ENCODE results near the gene TMEM114.

DNA sequence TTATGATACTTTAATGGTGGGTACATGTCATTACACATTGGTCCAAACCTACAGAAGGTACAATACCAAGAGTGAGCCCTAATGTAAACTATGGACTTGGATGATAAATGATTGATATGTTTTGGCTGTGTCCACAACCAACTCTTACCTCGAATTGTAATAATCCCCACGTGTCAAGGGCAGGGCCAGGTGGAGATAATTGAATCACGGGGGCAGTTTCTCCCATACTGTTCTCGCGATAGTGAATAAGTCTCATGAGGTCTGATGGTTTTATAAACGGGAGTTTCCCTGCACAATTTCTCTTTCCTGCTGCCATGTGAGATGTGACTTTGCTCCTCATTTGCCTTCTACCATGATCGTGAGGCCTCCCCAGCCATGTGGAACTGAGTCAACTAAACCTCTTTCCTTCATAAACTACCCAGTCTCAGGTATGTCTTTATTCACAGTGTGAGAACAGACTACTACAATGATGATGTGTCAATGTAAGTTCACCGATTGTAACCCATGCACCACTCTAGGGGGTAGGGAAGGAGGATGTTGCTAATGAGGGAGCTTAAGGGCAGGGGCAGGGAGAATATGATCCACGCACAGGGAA, 24.2 kb upstream of the TMEM114 start:
- TF ChIP-seq, protein P1, sequence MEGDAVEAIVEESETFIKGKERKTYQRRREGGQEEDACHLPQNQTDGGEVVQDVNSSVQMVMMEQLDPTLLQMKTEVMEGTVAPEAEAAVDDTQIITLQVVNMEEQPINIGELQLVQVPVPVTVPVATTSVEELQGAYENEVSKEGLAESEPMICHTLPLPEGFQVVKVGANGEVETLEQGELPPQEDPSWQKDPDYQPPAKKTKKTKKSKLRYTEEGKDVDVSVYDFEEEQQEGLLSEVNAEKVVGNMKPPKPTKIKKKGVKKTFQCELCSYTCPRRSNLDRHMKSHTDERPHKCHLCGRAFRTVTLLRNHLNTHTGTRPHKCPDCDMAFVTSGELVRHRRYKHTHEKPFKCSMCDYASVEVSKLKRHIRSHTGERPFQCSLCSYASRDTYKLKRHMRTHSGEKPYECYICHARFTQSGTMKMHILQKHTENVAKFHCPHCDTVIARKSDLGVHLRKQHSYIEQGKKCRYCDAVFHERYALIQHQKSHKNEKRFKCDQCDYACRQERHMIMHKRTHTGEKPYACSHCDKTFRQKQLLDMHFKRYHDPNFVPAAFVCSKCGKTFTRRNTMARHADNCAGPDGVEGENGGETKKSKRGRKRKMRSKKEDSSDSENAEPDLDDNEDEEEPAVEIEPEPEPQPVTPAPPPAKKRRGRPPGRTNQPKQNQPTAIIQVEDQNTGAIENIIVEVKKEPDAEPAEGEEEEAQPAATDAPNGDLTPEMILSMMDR (IDR thresholded peaks at IDR 0.05) = no peak
- TF ChIP-seq POLR2AphosphoS5 (IDR thresholded peaks at IDR 0.05; ENCODE audit: low read depth, low read length) = no peak
- TF ChIP-seq, protein P2, sequence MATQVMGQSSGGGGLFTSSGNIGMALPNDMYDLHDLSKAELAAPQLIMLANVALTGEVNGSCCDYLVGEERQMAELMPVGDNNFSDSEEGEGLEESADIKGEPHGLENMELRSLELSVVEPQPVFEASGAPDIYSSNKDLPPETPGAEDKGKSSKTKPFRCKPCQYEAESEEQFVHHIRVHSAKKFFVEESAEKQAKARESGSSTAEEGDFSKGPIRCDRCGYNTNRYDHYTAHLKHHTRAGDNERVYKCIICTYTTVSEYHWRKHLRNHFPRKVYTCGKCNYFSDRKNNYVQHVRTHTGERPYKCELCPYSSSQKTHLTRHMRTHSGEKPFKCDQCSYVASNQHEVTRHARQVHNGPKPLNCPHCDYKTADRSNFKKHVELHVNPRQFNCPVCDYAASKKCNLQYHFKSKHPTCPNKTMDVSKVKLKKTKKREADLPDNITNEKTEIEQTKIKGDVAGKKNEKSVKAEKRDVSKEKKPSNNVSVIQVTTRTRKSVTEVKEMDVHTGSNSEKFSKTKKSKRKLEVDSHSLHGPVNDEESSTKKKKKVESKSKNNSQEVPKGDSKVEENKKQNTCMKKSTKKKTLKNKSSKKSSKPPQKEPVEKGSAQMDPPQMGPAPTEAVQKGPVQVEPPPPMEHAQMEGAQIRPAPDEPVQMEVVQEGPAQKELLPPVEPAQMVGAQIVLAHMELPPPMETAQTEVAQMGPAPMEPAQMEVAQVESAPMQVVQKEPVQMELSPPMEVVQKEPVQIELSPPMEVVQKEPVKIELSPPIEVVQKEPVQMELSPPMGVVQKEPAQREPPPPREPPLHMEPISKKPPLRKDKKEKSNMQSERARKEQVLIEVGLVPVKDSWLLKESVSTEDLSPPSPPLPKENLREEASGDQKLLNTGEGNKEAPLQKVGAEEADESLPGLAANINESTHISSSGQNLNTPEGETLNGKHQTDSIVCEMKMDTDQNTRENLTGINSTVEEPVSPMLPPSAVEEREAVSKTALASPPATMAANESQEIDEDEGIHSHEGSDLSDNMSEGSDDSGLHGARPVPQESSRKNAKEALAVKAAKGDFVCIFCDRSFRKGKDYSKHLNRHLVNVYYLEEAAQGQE (IDR thresholded peaks at IDR 0.05; ENCODE audit: insufficient read depth in 1 of 2, low read depth in 2 of 2, low read length in 1 of 2) = no peak
- no peak for TF ChIP-seq TCF7L2 (IDR thresholded peaks at IDR 0.05; ENCODE audit: low read depth, low read length)
